AG04450 (cell line): Measurements from ENCODE around the gene SLC22A1. TPM values are rescaled to one million over a fixed set of nuclear protein-coding genes. Genes with fewer than 3 reads are reported as not detected.

Source experiments
- CTCF ChIA-PET: fragments of 300-600, 350-600 bp; formaldehyde crosslinking; extraction: SDS; loops from one replicate; lab custom pipeline; 2022; ENCODE audit warnings: antibody characterized with exemption, inconsistent platforms; lab: Charles Lee
- POLR2A ChIA-PET: fragments of 350-600 bp; formaldehyde crosslinking; extraction: SDS; loops from one replicate; lab custom pipeline; 2021; ENCODE audit warnings: antibody characterized with exemption, inconsistent platforms; lab: Yijun Ruan, JAX
- DNase-seq: peaks from one replicate; pipeline ENCODE4 v3.0.0-alpha.2; 2011; ENCODE audit warnings: low read depth, low spot score
- H3K27ac ChIP-seq: one replicate; pipeline ENCODE4 v1.5.1; 2012; ENCODE audit warnings: low read depth, low read length, control low read depth
- H3K27me3 ChIP-seq: one replicate; pipeline ENCODE4 v1.6.0; 2012; ENCODE audit warnings: low read length; ENCODE audit not compliant: control insufficient read depth, insufficient read depth
- H3K4me3 ChIP-seq: 2 replicates; pipeline ENCODE4 v1.5.1; 2011; ENCODE audit warnings: mild to moderate bottlenecking, low read depth, low read length, control low read depth
- H3K9me3 ChIP-seq: 2 replicates; pipeline ENCODE4 v1.5.1; 2012; ENCODE audit warnings: low read length; ENCODE audit not compliant: control insufficient read depth, insufficient read depth
- CTCF ChIP-seq: IDR thresholded peaks from 2 replicates; pipeline ENCODE4 v1.5.1; 2011; ENCODE audit warnings: low read depth, low read length, control low read depth, inconsistent platforms
- polyA plus RNA-seq: library from polyadenylated mRNA; depleted of rRNA; stranded (reverse); fragments of >200 nt; gene quantifications from 2 replicates; pipeline ENCODE4 v1.2.3, GENCODE V29; 2011

The SLC22A1 gene
- polyA plus RNA-seq, 1 experiment, result 0.36 TPM

- Histone ChIP-seq H3K4me3 (no peak overlapping the region), H3K27me3 (no peaks in the 10 kb centered on the region), H3K27ac (no peak overlapping the region), H3K9me3 (no peaks in the 10 kb centered on the region)
- ChIA-PET CTCF (no interaction called here), POLR2A (no interaction called here)
- no peak for DNase-seq
- no peak for TF ChIP-seq CTCF
Measured at GRCh38 chr6:160190081-160190480, 68.5 kb downstream of the SLC22A1 start.

DNA sequence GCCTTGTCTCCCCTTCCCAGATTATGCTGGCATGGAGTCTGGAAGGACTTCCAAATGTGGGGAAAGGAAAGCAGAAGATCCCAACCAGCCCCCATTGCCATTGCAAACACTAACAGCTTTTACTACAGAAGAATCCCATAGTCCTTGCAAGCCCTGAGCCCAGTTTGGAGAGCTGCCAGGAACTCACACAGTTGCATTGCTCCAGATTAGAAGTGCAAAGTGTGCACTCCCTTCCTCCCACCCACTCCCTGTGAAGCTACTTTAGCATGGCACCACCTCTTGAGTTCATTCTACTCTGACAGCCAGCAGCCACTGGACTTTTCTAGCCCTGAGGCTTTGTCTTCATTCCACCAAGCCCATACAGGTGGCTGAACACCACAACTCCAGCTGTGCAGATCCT lies 69.4 kb downstream of the SLC22A1 start:
- Histone ChIP-seq H3K27ac (no peak overlapping the region), H3K4me3 (no peak overlapping the region), H3K9me3 (no peaks in the 10 kb centered on the region), H3K27me3 (no peaks in the 10 kb centered on the region)
- TF ChIP-seq CTCF, result no peak
- ChIA-PET POLR2A (no interaction called here), CTCF (no interaction called here)
- DNase-seq, result no peak

DNA sequence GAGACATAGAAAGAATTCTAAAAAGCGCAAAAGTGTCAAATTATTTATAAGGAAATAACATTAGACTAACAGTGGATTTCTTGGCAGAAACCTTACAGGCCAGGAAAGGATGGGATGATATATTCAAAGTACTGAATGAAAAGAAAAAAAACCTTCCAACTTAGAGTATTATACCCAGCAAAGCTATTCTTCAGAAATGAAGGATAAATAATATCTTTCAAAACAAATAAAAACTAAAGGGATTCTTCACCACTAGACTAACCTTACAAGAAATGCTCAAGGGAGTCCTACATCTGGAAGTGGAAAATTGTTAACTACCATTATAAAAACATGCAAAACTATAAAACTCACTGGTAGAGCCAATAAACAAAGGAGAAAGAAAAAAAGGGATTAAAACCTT lies 71.2 kb downstream of the SLC22A1 start:
- H3K9me3 ChIP-seq, result no peaks in the 10 kb centered on the region
- no peak for DNase-seq
- ChIA-PET CTCF (no interaction called here), POLR2A (no interaction called here)
- TF ChIP-seq CTCF, result no peak
- no peak overlapping the region for H3K27ac ChIP-seq
- no peaks in the 10 kb centered on the region for H3K27me3 ChIP-seq
- H3K4me3 ChIP-seq, result no peak overlapping the region

DNA sequence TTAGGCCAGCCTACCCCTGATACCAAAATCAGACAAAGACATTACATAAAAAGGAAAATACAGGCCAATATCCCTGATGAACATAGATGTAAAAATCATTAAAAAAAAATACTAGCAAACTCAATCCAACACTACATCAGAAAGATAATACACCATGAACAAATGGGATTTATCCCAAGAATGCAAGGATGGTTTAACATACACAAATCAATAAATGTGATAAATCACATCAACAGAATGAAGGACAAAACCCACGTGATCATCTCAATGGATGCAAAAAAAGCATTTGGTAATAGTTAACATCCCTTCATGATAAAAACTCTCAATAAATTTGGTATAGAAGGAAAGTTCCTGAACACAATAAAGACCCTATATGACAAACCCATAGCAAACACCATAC lies 73.2 kb downstream of the SLC22A1 start:
- Histone ChIP-seq H3K4me3 (no peak overlapping the region), H3K9me3 (no peaks in the 10 kb centered on the region), H3K27me3 (no peaks in the 10 kb centered on the region), H3K27ac (no peak overlapping the region)
- ChIA-PET CTCF (no interaction called here), POLR2A (no interaction called here)
- no peak for TF ChIP-seq CTCF
- no peak for DNase-seq

- CTCF ChIA-PET, result interaction anchor here (0.5 kb wide), 1 partner anchor 311 kb away, joined by 3 read pairs; no protein-coding TSS in a partner anchor
- Histone ChIP-seq H3K4me3 (no peak overlapping the region), H3K27ac (no peak overlapping the region), H3K9me3 (no peaks in the 10 kb centered on the region), H3K27me3 (no peaks in the 10 kb centered on the region)
- no peak for DNase-seq
- TF ChIP-seq CTCF, result no peak
- POLR2A ChIA-PET, result no interaction called here
Measured at GRCh38 chr6:160197662-160198061, 76.0 kb downstream of the SLC22A1 start.
